NCI-H2196 (cell line): ENCODE results near the gene FAM219A.
"Not testable (repeated sequence)": the region's sequence is repeated elsewhere in the genome, so short reads cannot be mapped to it uniquely, and the experiment has no call there.

Source experiments
- DNase-seq: peaks from one replicate; lab custom pipeline; 2025; ENCODE audit not compliant: unreplicated experiment; lab: John Stamatoyannopoulos, UW

Gene FAM219A

GRCh38 chr9:34485822-34486221 is 27.5 kb upstream of the FAM219A start:
- no peak for DNase-seq

- DNase-seq = no peak
These were observed 26.3 kb upstream of the FAM219A start for GRCh38 chr9:34484678-34485077.

DNA sequence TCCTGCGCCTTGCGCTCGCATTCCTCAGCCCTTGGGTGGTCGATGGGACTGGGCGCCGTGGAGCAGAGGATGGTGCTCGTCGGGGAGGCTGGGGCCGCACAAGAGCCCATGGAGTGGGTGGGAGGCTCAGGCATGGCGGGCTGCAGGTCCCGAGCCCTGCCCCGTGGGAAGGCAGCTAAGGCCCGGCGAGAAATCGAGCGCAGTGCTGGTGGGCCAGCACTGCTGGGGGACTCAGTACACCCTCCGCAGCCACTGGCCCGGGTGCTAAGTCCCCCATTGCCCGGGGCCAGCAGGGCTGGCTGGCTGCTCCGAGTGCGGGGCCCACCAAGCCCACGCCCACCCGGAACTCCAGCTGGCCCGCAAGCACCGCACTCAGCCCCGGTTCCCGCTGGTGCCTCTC is 24.4 kb upstream of the FAM219A start:
- DNase-seq = not testable (repeated sequence)

DNA sequence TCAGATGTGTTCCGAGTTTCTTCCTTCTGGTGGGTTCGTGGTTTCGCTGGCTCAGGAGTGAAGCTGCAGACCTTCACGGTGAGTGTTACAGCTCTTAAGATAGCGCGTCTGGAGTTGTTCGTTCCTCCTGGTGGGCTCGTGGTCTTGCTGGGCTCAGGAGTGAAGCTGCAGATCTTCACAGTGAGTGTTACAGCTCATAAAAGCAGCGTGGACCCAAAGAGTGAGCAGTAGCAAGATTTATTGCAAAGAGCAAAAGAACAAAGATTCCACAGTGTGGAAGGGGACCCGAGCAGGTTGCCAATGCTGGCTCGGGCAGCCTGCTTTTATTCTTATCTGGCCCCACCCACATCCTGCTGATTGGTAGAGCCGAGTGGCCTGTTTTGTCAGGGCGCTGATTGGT is 23.2 kb upstream of the FAM219A start:
- DNase-seq = not testable (repeated sequence)

- DNase-seq = no peak
These were observed 21.1 kb upstream of the FAM219A start for GRCh38 chr9:34479431-34479866.

DNA sequence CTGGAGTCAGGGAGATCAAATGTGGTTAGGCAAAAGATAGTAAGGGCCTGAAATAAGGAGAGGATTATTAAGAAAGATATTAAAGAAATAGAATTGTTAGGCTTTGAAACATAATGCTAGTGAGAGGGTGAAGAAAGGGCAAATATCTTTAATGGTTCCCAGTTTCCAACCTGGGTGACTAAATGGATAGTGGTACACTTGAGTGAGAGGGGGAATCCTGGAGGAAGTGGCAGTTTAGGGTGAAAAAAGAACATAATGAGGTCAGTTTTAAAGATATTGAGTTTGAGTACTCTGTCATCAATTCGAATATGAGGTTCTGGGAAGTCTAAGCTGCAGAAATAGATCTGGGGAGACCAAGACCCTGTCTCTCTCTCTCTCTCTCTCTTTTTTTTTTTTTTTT is 19.2 kb upstream of the FAM219A start:
- DNase-seq = no peak

DNA sequence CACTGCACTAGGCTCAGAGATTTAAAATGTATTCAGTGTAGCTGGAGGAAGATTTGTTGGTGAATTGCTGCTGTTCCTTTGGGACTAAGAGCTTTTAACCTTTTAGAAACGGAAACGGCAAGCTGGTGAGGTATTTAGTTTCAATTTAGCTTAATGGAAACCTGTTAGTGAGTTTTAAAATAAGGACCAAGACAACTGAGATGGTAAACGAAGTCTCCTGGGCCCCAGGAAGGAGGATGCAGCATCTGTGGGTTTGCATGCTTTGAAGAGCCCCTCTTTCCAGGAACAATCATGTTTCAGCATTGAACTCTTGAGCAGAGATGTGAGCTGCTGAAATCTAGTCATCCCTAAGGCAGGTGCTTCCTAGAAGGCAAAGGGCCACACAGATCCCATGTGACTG is 16.7 kb upstream of the FAM219A start:
- DNase-seq = no peak

DNA sequence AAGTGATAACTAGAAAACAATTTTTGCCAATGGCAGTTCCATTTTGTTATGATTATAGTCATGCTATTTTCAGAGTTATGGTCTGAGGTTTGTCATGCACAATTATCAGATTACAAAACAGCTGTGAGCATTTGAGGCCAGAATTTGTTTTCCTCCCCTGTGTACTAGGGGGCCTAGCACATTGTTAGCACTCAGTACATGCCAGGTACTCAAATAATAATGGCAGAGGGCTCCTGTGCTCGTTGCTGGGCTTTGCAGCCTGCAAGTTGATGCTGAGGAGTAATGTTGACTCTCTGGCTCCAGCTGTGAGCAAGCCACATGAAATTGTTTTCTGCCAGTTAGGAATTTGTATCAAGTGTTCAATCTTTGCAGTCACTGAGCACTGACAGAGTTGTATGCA is 7.1 kb upstream of the FAM219A start:
- no peak for DNase-seq

- DNase-seq = no peak
These were observed 6.2 kb upstream of the FAM219A start for GRCh38 chr9:34464571-34464970.

DNA sequence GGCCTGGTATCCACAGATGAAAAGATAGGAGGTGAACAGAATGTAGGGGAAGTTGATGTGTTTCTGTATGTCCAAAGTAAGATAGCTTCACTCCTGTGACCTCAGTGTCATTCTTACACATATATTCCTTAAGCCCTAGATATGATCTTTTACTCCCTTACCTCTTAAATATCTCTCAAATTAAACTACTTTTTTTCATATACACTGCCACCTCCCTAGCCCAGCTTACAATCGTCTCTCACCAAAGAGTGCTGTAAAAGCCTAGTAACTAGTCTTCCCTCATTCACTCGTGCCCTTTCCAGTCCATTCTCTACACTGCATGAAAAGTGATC is 5.5 kb upstream of the FAM219A start:
- DNase-seq = no peak

DNA sequence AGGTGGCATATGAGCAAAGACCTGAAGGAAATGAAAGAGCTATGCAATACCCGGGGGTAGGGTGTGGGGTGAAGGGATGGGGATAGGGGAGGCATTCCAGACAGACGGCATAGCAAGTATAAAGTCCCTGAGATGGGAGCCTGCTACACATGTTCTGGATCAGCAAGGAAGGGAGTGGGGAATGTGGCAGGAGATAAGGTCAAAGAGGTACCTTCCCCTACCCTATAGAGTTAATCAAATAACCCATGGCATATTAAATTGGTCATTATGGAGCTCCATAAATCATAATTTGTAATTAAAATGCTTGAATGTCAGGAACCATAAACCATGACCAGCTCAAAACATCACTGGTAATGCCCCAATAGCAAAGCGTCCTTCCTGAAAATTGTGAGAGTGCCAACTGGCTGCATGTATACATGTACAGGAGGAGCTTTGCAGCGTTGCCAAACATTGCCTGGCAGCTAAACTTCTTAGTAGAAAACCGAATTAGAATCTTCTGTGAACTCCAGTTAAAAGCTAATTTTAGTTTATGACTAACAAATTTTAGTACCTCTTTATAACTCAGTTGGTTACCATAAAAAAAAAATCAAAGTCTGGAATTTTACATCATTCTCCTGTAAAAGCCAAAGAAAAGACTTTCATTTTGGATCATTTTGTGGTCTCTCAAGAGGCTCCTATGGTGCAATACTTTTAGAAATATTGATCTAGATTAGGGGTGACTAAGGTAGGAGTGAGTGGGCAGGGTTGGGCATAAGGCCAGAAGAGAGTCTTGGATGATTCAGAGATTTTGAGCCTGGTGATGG is 4.9 kb upstream of the FAM219A start:
- no peak for DNase-seq

GRCh38 chr9:34459941-34460340 is 1.6 kb upstream of the FAM219A start:
- no peak for DNase-seq

DNA sequence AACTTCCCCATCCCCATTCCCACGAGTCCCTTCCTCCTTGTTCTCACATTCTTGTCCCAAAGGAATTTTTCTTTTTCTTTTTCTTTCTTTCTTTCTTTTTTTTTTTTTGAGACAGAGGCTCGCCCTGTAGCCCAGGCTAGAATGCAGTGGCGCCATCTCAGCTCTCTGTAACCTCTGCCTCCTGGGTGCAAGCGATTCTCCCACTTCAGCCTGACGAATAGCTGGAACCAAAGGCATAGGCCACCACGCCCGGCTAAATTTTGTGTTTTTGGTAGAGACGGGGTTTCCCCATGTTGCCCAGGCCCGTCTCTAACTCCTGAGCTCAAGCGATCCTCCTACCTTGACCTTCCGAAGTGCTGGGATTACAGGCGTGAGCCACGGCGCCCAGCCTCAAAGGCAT is 986 bp upstream of the FAM219A start:
- no peak for DNase-seq

- no peak for DNase-seq
These were observed 580 bp upstream of the FAM219A start for GRCh38 chr9:34458959-34459340.

GRCh38 chr9:34457266-34458012 is 931 bp downstream of the FAM219A start:
- DNase-seq = peak; percentile 55

DNA sequence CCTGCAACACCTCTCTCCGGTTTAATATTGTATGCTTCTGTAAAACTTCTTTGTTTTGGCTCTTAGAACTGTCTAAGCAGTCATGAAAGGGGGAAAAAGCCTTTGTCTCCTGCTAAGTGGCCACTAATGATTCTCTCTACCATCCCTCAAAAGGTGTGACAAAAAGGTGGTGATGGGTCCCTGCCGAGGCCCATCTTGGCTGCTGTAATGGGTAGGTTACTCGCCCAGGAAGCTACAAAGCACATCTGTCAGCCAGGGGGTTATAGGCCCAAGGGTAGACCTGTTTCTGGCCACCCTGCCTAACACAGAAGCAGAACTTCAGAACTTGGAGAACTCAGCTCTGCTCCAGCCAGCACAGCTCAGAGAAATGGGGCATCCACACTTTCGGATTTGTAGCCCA is 1.6 kb downstream of the FAM219A start:
- DNase-seq = no peak

DNA sequence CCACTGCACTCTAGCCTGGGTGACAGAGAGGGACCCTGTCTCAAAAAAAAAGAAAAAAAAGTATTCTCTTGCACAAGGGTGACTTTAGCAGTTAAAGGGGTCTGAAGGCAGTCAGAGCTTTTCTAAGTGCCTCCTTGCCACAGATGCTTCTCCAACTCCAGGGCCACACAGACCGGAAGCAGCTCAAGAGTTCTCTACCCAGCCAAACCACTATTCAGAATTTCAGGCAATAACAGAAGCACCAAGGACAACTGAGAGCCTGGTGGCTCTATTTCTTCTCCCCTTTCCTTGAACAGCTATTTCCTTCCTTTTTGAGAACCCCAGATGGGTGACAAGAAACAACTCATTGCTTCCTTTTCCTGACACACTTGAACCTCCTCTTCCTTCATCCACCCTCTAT is 2.2 kb downstream of the FAM219A start:
- DNase-seq = no peak

DNA sequence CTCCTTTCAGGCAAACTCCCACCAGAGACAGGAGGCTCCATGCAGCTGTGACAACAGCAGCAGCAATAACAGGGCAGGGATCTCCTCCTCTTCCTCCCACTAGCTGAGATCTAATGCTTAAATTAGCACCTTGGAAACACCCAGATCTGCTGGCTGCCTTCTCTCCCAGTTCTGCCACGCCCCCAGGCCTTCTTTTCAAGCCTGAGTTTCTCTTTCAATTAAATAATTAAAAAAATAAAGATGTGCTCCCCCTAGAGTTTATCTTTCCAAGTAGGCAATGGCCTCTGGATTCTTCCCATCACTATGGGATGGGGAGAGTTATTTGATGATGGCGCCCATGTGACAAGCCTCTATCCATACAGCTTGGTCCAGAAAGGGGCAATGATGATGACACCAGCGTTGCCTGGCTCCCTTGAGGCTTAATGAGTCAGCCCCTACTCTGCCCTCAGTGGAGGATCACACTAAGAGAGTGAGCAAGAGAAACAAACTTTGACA is 3.8 kb downstream of the FAM219A start:
- DNase-seq = no peak

- DNase-seq = peak; percentile 24
These were observed 5.8 kb downstream of the FAM219A start for GRCh38 chr9:34452568-34452967.

GRCh38 chr9:34451545-34451944 is 6.8 kb downstream of the FAM219A start:
- no peak for DNase-seq

- no peak for DNase-seq
These were observed 7.2 kb downstream of the FAM219A start for GRCh38 chr9:34451135-34451534.

- DNase-seq = no peak
These were observed 7.7 kb downstream of the FAM219A start for GRCh38 chr9:34450644-34451043.
